ENCODE measurements around the gene BCR.
A peak's percentile ranks its signal among the peaks of the same experiment; 100 is the strongest.

BCR gene

DNA sequence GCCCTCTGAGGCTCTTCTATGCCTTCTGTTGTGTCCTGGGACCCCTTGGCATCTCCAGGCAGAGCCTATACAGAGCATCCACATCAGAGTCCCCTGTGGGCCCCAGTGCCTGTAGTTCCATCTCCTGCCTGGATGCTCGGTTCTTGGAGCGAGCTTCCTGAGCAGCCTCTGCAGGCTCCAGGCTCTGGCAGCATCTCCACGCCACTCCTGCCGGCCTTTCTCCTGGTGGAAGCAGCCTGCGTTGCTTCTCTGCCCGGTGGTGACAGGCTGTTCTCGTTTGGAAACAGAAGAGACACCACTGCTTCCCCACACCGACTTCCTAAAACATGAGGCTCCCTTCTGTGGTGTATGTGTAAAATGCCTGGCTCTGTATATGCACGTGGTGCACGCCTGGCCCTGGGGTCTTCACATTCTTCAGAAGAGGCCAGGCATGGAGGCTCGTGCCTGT, 52.8 kb downstream of the BCR start:
- no peak for DNase-seq

DNA sequence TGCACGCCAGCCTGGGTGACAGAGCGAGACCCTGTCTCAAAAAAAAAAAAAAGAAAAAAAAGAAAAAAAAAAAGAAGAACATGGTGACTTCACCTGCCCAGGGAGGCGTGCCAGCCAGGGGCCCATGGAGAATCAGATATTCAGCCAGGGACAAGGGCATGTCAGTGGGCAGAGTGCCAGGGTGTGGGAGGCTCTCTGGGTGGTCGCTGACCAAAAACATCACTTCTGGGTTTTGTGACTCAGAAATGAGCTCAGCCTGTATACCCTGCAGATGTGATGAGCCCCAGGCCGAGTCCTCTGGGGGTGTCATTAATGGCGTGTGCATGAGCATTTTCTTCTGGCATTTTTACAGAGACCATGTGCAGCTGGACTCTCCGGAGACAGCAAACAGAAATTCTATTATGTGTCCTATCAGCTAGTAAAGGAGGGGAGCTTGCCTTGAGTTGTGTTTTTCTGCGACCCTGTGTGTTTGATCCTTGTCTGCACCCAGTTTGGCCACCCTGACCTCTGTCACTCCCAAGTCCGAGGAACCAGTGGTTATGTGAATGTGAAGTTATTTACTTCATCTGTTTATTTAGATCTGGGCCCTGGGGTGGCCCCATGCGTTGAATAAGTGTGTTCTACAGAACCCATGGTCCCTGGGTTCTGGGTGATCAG, 53.6 kb downstream of the BCR start:
- no peak for DNase-seq

DNA sequence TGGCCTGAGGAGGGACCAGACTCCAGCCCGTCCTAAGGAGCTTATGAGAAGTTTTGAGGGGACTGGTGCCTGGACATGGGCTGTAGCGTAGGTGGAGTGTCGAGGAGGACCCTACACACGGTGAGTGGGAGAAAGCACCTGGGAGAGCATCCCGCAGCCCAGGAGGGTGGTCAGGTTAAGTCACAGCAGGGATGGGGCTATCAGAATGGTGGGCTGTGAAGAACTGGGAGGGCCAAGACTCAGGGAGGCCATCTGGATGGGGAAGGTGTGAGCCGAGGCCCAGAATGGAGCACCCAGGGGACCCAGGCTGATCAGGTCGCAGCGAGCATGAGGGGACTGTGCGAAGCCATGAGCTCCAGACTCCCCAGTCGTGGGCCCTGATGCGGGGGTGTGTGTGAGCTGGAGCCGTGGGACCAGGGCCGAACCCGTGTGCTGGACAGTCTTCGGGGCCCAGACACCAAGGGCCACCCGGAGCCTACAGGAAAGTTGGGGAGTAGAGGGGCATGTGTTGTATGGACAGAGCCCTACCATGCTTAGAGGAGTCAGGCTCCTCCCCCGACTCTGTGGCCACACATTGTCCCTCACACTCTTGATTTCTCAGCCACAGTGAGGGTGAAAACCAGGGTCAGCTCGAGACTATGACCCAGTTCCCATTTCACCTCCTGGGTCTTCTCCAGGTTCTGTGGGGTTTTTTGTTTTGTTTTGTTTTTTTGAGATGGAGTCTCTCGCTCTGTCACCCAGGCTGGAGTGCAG, 54.3 kb downstream of the BCR start:
- no peak for DNase-seq

DNA sequence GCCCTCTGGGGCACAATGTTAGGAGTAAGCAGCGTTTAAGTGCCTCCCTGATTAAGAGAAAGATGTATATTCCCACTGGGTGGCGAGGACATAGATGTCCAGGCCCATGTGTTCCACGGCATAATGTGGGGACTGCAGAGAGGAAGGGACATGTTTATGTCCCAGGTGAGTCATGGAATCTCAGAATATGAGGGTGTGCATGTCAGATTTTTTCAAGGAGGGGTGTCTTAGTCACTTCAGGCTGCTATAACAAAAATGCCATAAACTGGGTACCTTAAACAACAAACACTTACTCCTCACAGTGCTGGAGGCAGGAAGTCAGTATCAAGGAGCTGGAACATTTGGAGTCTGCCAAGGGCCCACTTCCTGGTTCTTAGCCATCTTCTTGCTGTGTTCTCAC, 55.1 kb downstream of the BCR start:
- DNase-seq: no peak

DNA sequence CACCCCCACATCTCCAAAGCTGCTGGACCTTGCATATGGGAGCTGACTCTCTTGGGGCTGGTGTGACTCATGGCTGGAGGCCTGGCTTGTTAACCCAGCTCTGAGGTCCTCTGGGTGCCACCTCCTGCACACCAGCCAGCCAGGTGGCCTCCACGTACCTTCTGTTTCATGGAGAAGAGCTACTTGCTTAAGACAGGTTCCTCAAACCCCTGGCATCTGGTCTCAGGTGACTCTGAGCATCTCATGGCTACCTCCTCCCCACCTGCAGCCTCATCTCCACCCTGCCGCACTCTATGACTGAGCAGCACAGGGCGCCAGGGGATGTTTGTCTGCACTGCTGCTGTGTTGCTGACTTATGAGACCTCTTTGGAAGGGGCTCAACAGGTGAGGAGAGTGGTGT, 55.7 kb downstream of the BCR start:
- no peak for DNase-seq

DNA sequence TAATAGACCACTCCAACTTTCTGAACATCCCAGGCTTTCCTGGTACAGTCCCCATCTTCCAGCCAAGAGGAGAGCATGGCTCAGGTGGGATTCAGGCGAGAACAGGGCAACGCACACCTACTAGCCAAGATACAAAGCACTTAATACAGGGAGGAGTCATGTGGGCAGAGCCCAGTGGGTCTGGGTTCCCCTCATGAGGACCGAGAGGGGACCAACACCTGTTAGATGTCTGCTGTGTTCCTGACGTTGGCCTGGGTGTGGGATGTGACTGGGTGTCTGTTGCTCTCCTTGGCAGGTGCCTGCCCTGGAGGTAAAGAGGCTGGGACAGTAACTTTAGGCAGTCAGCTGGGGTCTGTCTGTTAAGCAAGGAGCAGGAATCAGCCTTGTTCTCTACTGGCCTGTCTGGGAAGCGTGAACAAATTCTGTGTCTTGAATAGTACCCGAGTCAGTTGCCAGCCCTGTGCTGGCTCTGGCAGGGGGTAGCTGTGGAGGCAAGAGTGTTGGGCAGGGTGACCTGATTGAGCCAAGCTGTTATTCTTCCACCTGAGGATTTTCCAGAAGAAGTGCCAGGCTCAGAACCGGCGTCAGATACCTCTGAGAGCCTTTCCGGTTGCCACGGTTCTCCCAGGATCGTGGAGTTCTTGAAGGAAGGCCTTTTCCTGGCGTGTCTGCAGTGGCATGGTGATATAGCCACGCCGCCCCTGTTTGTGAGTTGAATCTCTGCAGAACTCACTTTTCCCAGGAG, 56.3 kb downstream of the BCR start:
- peak; percentile 23 for DNase-seq

DNA sequence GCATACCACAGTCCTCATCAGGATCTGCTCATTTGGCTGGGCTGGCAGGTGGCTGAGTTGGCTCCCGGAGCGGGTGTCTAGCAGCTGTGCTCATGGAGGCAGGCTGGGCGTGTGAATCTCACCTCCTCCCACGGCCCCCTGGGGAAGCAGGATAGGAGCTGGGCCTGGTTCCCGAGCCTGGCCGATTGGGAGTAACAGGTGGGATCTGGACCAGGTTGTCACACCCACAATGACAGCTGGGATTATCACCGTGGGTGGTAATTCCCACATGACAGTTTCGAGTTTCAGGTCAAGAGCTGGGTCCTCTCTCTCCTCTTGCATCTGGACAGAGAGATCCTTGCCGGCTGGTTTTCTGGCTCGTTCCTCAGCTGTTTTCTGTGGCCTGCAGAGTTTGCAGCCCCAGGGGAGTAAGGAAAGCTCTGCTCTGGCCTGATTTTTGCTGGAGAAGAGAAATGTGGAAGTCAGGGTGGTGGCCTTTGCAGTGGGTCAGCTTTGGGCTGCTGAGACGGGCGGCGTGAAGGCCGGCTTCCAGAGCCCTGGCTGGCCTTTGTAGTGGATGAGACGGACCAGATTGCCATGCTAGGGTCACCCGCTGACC, 57.0 kb downstream of the BCR start:
- no peak for DNase-seq

DNA sequence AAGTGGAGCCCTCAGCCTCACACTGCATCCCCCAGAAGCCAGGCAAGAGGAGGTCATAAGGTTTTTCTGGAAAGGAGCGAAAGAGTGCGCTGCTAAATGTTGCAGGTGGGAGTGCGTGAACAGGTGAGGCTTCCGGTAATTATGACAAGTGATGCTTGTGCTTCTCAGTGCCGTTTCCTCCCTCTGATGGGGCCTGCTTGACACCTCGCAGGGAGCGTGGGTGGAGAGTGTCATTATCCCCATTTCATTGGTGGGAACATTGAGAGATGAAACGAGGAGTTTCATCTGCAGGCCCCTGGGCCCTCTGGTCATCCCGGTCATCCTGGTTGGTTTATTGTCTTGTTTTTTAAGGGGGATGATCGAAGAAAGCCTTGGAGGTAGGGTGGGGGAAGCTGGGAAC, 57.5 kb downstream of the BCR start:
- no peak for DNase-seq

DNA sequence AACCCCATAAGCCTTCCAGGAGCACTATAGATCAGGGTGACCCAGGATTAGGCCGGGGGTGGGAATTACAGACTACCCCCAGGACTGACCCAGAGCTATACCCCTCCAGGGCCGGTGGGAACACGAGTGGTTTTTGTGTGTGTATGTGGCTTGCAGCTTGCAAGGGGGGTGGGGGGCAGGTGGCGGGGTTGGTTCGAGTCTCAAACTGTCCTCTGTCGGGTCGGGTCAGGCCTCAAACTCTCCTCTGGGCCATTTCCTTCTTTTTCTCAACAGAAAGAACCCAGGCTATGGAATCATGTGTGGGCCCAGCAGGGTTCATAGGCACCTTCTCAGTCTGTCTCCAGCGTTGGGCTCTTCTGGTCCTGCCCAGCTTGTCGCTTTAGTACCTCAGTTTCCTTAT, 58.4 kb downstream of the BCR start:
- no peak for DNase-seq

DNA sequence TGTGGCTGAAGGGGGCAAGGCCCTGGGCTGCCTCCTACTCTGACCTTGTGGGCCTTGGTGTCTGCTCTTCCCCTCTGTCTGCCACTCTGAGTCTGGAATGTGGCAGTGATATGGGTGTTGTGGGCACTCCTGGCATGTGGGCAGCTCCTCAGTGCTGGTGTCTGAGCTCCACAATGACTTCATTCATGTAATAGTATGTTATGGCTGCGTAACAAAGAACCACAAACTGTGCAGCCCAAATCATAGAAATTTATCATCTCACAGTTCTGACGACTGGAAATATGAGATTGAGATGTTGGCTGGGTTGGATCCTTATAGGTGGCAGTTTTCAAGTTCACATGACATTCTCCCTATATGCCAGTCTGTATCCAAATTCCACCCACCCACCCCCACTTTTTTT, 59.1 kb downstream of the BCR start:
- no peak for DNase-seq

DNA sequence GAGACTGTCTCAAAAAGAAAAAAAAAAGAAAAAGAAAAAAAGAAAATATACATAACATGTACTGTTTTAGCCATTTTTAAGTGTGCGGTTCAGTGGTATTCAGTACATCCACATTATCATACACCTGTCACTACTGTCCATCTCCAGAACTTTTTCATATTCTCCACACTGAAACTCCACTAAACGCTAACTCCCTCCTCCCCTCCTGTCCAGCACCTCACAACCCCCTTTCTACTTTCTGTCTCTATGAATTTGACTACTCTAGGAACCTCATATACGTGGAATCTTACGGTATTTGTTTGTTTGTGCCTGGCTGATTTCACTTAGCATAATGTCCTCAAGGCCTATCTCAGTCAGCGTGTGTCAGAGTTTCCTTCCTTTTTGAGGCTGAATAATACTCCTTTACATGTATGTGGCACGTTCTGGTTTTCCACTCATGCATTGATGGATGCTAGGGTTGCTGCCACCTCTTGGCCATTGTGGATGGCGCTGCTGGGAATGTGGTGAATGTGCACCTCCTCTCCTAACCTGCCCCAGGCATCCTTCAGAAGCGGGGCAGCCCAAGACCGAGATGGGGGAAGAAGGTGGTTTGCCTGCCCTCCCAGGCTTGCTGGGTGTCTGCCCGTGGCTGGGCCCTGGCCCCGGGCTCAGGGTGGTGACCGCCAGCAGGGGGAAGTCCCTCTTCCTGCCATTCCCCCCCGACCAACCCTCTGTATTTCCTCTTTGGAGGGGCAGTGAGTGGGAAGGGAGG, 60.5 kb downstream of the BCR start:
- DNase-seq: no peak

DNA sequence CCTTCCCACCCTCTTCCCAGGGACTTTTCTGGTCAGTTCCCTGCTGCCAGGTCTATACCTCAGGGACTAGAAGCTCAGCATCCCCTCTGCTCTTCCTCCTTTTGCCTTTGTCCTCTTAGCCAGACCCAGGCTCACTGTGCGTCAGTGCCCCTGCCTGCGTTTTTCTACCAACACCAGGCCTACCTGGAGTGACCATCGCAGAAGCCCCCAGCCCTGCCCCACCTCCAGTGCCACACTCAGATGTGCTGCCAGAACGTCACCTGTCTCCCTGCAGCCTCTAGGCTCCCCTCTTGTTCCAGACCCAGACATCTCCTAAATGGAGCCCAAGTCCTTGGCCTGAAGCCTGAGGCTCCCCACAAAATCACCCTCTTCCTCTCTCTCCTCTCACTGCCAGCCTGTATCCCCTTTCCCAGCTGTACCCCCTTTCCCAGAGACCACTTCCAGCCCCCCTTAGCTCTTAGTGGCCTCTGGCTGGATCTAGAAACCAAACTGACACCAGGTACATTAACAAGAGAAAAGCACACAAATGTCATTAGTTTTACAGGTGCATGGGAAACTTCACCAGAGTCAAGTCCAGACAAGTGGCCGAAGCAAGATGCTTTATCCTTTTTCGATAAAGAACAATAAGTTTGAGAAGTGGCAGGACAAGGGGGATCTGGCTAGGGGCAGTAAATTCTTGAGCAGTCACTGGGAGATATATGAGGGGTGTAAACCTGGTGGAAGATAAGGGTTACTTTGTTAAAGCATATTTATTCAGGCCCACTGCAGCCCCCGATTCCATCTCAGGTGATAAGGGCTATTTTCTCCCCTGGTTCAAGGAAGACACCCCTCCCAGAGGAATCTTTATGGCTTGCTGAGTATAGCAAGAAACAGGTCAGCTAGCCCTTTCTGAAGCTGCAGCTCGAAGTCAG, 61.5 kb downstream of the BCR start:
- DNase-seq: no peak

DNA sequence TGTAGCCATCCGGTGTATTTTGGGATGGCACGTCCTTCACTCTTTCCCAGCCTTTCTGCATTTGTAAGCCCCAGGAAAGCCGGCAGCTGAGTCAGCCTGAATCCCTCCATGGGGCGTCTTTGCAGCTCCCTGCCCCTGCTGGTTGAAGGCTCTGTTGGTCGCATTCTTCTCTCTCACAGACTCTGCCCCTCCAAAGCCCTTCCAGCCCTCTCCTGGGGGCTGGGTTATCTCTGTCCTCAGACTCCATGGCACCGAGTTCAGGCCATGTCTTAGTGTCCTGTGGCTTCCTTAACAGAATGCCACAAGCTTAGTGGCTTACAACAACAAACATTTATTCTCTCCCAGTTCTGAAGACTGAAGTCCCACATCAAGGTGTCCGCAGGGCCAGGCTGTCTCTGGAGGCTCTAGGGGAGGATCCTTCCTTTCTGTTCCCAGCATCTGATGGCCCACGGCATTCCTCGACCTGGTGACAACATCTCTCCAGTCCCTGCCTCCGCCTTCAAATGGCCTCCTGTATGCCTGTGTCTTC, 62.2 kb downstream of the BCR start:
- DNase-seq: no peak

DNA sequence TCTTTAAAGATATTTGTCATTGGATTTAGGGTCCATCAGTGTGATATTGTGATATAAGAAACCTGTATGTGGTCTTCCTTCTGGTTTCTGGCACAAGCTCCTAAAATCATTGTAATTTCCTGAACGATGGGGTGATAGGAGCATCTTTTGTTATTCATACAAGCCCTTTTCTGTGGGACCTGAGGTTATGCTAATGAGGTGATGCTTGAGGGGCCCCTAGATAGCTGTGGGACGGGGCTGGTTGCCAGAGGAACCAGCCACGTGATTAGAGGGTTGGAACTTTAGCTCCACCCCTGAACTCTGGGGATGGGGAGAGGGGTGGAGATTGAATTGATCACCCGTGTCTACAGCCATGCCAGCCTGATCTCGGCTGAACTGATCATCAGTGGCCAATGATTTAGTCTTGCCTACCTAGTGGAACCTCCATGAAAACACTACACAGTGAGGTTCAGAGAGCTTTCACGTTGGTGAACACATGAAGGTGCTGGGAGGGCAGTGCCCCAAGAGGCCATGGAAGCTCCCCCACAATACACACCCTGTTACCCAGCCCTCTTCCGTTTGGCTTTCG, 62.8 kb downstream of the BCR start:
- DNase-seq: no peak

DNA sequence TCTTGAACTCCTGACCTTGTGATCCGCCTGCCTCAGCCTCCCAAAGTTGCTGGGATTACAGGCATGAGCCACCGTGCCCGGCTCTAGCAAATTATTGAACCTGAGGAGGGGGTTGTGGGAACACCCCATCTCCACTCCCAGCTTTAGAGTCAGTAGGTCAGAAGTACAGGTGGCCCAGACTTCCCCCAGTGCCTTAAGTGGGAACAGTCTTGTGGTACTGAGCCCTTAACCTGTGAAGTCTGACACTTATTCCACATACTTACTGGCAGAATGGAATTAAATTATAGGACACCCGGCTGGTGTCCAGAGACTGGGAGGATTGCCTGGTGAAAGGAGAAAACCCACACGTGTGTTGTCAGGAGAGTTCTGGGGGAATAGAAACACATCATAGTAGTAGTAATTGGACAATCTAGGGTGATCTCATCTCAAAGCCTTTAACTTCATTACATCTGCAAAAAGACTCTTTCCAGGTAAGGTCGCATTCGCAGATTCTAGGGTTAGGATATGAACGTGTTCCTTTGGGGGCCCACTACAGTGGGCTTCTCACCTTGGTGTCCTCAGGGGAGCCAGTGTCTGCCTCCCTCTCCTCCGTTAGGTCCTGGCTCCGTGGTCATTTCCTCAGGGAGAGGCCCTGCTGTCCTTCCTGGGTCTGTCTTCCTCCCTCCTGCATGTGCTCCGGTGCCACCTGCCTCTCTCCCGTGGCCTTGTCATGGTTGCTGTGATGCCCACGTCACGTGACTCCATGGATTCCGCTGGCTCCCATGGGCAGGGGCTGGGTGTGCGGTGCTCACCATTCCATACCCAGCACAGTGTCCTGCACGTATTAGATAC, 63.8 kb downstream of the BCR start:
- no peak for DNase-seq

DNA sequence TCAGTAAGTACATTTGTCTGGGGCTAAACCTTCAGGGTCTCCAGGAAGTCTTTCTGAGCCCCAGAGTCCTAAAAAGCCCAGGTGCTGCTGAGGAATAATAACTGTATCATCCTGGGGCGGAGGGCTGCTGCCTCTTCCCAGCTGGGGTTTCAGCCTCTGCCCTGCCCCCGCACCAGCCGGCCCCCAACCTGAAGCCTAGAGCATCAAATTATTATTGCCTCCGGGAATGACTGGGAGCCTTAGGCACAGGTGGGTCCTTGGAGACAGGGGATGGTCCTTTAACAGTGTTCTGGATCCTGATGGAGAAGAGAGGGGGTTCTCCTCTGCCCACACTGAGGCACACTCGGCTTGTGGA, 64.4 kb downstream of the BCR start:
- DNase-seq: no peak

DNA sequence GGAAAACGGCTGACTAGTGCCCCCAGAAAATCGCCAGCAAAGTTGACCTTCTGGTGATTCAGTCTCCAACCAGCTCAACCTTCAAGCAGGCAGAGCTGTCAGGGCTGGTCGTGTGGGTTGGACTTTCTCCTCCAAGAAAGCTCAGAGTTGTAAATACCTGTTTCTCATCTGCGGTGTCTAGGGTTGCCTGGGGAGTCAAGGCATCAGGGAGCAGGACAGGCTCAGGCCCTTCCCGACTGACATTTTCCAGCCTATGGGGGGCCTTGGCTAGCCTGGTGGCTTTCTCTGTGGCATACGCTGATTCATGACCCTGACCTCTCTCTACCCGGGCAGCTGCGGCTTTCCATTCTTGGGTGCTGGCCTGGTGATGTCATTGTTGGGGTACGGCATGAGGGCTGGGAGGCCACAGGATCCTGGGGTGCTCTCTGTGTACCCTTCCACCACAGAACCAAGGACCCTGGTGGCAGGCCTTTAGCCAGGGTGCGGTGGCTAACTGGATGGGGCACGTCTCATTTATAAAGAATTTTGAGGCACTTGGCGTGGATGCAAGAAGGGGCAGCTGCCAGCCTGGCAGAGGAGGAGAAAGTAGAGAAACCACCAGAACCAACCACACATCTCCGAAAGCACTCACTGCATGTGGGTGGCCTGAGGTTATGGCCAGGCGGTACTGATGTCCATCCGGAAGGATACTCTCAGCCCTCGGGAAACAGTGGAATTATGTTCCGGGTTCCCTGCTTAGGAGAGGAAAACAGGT, 64.9 kb downstream of the BCR start:
- DNase-seq: no peak

DNA sequence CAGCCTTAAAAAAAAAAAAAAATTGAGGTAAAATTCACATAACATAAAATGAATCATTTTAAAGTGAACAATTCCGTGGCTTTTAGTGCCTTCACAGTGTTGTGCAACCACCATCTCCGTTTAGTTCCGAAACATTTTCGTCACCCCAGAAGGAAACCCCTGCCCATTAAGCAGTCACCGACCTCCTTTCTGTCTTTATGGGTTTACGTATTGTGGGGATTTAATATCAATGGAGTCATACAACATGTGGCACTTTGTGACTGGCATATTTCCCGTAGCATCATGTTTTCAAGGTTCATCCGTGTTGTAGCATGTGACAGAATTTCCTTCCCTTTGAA, 65.5 kb downstream of the BCR start:
- no peak for DNase-seq

DNA sequence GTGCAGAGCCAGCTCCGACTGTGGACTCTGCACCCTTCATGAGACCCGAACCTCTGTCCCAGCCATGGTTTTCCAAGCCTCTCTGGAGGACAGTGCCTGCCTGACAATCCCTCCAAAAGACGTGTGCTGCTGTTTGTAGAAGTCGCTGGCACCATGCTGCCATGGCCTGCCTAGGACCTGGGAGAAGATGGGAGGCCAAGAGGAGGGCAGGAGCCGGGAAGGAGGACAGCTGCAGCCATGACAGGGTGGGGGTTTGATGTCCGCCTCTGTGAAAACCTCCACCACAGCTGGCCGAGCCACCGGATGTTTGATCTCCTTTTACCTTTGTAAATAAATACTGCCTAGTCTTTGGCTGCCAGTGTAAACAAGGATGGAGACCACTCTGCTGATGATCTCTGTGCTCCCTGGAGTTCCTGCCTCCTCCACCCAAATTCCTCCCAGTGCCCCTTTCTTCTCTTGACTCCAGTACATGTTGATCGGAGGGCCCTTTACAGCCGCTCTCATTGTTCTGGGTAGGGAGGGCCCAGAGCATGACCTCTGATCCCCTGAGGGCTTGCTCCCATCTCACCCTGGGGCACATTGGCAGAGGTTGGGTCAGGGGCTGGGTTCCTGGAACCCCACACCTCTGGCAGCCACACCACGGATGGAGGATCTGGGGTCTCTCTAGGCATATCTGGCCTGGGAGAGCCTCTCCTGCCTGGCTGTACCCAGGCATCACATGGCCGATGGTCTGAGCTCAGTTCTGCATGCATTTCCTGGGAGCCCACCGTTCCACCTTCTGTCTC, 66.9 kb downstream of the BCR start:
- no peak for DNase-seq

Measured in midbrain (tissue), 1 donor.